Nephron progenitor cell (in vitro differentiated cells): ENCODE measurements around the gene MVD.
"Not testable (repeated sequence)": the region's sequence is repeated elsewhere in the genome, so short reads cannot be mapped to it uniquely, and the experiment has no call there.

Experiments
- DNase-seq: peaks from one replicate; pipeline ENCODE4 v3.0.0; 2021
- H3K27ac Mint-ChIP-seq: 2 replicates; pipeline ENCODE4 v1.8.0; 2021; ENCODE audit warnings: mild to moderate bottlenecking, moderate library complexity, mixed read lengths
- H3K27me3 Mint-ChIP-seq: 2 replicates; pipeline ENCODE4 v1.8.0; 2021; ENCODE audit warnings: mild to moderate bottlenecking, low read depth, mixed read lengths; ENCODE audit not compliant: poor library complexity
- H3K36me3 Mint-ChIP-seq: 2 replicates; pipeline ENCODE4 v1.8.0; 2021; ENCODE audit warnings: low read depth, mixed read lengths
- H3K4me1 Mint-ChIP-seq: 2 replicates; pipeline ENCODE4 v1.8.0; 2021; ENCODE audit warnings: mixed read lengths
- H3K4me3 Mint-ChIP-seq: 2 replicates; pipeline ENCODE4 v1.8.0; 2021; ENCODE audit warnings: mild to moderate bottlenecking, moderate library complexity, mixed read lengths
- H3K9me3 Mint-ChIP-seq: 2 replicates; pipeline ENCODE4 v1.8.0; 2021; ENCODE audit warnings: mild to moderate bottlenecking, moderate library complexity, mixed read lengths
- TF ChIP-seq, protein P1 (sequence below): fragments of 200-600 bp; sonication (generic); IDR thresholded peaks from 2 replicates; pipeline ENCODE4 v1.5.0; 2021; ENCODE audit warnings: antibody characterized with exemption

MVD gene

DNA sequence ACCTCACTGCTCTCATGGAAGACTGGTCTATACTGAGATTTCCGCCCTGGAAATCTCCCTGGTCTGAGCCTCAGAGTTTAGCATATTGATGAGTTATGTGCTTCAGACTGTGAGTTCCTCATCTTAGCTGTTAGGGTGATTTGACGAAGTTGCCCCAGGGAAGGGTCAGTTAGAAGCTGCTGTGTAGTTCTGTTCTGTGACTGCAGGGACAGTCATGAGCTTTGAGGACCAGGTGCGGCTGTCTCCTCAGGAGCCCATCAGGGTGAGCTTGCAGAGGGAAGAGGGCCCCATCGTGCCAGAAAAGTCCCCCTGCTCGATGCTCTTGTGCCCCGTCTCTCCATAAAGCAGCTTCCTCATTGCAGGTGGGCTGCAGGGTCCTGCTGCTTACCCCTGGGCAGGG, 52.8 kb downstream of the MVD start:
- H3K36me3 Mint-ChIP-seq: peaks cover 50% of the 10 kb centered on the region
- no peaks in the 10 kb centered on the region for H3K9me3 Mint-ChIP-seq
- H3K27me3 Mint-ChIP-seq: no peaks in the 10 kb centered on the region
- no peak for DNase-seq
- no peak overlapping the region for H3K27ac Mint-ChIP-seq
- TF ChIP-seq, protein P1, sequence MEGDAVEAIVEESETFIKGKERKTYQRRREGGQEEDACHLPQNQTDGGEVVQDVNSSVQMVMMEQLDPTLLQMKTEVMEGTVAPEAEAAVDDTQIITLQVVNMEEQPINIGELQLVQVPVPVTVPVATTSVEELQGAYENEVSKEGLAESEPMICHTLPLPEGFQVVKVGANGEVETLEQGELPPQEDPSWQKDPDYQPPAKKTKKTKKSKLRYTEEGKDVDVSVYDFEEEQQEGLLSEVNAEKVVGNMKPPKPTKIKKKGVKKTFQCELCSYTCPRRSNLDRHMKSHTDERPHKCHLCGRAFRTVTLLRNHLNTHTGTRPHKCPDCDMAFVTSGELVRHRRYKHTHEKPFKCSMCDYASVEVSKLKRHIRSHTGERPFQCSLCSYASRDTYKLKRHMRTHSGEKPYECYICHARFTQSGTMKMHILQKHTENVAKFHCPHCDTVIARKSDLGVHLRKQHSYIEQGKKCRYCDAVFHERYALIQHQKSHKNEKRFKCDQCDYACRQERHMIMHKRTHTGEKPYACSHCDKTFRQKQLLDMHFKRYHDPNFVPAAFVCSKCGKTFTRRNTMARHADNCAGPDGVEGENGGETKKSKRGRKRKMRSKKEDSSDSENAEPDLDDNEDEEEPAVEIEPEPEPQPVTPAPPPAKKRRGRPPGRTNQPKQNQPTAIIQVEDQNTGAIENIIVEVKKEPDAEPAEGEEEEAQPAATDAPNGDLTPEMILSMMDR: peak; percentile 41
- H3K4me3 Mint-ChIP-seq: no peak overlapping the region
- H3K4me1 Mint-ChIP-seq: peaks cover 7% of the 10 kb centered on the region

DNA sequence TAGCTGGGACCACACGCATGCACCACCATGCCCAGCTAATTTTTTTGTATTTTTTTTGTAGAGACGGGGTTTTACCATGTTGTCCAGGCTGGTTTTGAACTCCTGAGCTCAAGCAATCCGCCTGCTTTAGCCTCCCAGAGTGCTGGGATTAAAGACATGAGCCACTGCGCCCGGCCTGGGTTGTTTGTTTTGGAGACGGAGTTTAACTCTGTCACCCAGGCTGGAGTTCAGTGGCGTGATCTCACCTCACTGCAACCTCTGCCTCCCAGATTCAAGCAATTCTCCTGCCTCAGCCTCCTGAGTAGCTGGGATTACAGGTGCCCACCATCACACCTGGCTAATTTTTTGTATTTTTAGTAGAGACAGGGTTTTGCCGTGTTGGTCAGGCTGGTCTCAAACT, 53.5 kb downstream of the MVD start:
- not testable (repeated sequence) for H3K9me3 Mint-ChIP-seq, H3K4me1 Mint-ChIP-seq, H3K27me3 Mint-ChIP-seq, H3K27ac Mint-ChIP-seq, H3K4me3 Mint-ChIP-seq, DNase-seq
- peaks cover 48% of the 10 kb centered on the region for H3K36me3 Mint-ChIP-seq

DNA sequence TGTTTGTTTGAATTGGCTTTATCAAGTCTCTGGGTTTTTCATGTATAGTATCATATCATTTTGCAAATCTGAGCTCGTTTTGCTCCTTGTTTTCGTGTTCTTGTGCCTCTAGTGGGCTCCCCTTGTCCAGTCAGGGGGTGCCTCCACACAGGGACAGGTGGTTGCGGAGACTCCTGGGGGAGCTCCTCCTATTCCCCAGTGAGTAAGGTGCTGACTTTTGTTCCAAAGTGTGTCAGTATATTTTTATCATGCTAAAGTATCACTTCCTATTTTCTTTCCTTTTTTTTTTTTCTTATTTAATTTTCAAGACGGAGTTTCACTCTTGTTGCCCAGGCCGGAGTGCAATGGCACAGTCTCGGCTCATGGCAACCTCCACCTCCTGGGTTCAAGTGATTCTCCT, 54.8 kb downstream of the MVD start:
- Mint-ChIP-seq H3K4me1 (peaks cover 7% of the 10 kb centered on the region), H3K9me3 (no peaks in the 10 kb centered on the region), H3K27me3 (peaks cover 3% of the 10 kb centered on the region), H3K27ac (no peak overlapping the region), H3K4me3 (no peak overlapping the region), H3K36me3 (peaks cover 42% of the 10 kb centered on the region)
- TF ChIP-seq, protein P1: no peak
- no peak for DNase-seq

DNA sequence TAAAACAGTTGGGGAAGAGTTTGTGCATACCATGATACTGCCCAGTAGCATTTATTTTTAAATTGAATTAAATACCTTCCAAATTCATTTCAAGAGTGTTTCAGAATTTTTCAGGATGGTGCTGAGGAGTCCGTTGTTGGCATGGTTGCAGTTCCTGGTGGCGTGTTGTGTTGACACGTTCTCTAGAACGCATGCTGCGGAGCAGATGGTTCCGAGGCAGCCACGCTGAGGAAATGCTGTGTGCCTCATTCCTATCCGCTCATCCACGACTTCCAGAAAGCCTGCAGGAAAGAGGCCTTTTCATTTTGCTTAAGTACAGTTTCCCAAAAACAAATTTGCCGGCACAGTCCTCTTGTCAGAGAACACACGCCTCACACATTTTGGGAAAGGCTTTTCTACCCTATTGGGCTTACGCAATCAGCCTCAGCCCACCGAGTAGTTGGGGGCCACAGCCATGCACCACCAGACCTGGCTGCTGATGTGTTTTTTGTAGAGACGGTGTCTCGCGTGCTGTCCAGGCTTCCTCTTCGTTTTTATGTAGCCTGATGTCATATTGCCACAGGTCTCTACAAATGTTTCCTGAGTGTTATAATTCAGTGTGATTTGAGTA, 56.6 kb downstream of the MVD start:
- peaks cover 3% of the 10 kb centered on the region for H3K27me3 Mint-ChIP-seq
- TF ChIP-seq, protein P1: no peak
- H3K4me3 Mint-ChIP-seq: no peak overlapping the region
- H3K4me1 Mint-ChIP-seq: peaks cover 7% of the 10 kb centered on the region
- H3K9me3 Mint-ChIP-seq: no peaks in the 10 kb centered on the region
- no peak for DNase-seq
- H3K27ac Mint-ChIP-seq: no peak overlapping the region
- peaks cover 51% of the 10 kb centered on the region for H3K36me3 Mint-ChIP-seq

DNA sequence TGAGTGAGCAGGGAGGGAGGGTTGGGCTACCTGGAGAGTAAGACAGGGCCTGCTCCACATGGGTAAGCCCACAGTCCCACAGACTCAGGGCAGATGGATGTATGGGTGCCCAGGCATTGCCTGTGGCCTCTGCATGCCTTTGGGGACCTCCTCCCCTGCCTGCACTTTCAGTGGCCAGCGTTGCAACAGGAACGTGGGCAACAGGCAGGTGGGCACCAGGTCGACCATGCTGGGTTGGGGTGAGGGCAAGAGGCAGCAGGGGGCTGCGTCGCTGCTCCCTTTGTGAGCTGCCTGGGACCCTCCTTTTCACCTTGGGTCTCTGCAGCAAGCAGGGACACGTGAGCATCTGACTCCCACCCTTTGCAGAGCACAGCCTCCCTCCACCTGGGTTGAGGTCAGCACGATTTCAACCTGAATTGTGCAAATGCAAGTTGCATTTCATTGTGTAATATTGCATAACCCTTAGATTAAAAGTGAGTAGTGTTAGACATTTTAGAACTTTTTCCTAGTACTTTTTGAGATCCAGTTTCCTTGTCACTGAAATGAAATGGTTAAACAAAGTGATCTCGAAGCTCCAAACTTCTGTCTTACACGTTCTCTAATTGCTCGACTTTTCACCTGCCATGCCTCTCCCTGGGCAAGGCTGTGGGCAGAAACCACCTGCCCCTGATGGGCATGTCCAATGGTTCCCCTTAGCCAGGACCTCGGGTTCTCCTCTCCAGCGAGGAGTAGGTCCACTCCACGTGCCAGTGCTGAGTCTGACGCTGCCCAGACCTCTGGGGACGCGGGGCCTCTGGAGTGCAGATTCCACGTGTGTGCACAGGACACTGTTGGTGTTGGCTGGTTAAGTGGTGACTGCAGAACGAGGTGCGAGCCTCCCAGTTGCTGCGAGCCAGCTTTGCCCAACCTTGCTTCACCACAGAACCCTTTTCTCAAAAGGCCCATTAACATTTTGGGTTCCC, 57.4 kb downstream of the MVD start:
- H3K9me3 Mint-ChIP-seq: no peaks in the 10 kb centered on the region
- peaks cover 4% of the 10 kb centered on the region for H3K4me1 Mint-ChIP-seq
- H3K27me3 Mint-ChIP-seq: peaks cover 3% of the 10 kb centered on the region
- H3K36me3 Mint-ChIP-seq: peaks cover 52% of the 10 kb centered on the region
- no peak for DNase-seq
- H3K27ac Mint-ChIP-seq: no peak overlapping the region
- no peak overlapping the region for H3K4me3 Mint-ChIP-seq
- TF ChIP-seq, protein P1: no peak

DNA sequence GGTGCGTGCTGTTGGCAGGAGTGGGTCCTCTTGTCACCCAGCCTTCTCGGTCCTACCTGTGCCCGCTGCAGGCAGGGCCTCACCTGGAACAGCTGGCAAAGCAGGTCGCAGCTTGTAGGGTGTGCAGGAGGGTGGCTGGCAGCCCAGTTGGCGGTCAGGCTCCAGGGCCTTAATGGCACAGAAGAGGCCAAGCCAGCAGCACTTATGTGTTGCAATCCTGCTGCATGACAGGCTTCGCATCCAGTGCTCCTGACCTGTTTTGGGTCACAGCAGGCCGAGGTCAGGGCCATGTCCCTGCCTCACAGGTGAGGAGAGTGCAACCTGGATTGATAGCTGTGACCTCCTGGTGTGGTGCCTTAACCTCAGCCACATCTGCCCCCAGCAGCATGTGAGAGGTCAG, 60.8 kb downstream of the MVD start:
- peaks cover 3% of the 10 kb centered on the region for H3K27me3 Mint-ChIP-seq

More for the DNA sequence above, 60.8 kb downstream of the MVD start:
- TF ChIP-seq, protein P1: no peak
- Mint-ChIP-seq H3K4me3 (no peak overlapping the region), H3K36me3 (peaks cover 49% of the 10 kb centered on the region), H3K27ac (no peak overlapping the region), H3K4me1 (peaks cover 15% of the 10 kb centered on the region), H3K9me3 (no peaks in the 10 kb centered on the region)
- no peak for DNase-seq
